IMR-90 (cell line): Measurements from ENCODE around the gene ARHGAP5. TPM values are rescaled to one million over a fixed set of nuclear protein-coding genes. Genes with fewer than 3 reads are reported as not detected.

Experiments used
- ATAC-seq: fragments of 200-7000 bp; cut with Tn5 transposase; 2 replicates; pipeline ENCODE4 v1.9.1; 2020; ENCODE audit warnings: low read depth, mild to moderate bottlenecking, moderate library complexity
- BruUV-seq: library from RNA; stranded (reverse); fragments of 400-500 nt; replicated peaks from 2 replicates; lab custom pipeline; 2021; lab: Mats Ljungman, UMichigan
- CTCF ChIA-PET: fragments of 300-600 bp; formaldehyde crosslinking; extraction: SDS; loops from one replicate; lab custom pipeline; 2021; ENCODE audit warnings: antibody characterized with exemption; lab: Yijun Ruan, JAX
- POLR2A ChIA-PET: fragments of 300-600 bp; sonication (Branson Sonifier 250); formaldehyde crosslinking; loops from one replicate; lab custom pipeline; 2022; ENCODE audit warnings: antibody characterized with exemption; ENCODE audit not compliant: unreplicated experiment; lab: Charles Lee
- DNase-seq: peaks from one replicate; pipeline ENCODE4 v3.0.0; 2013
- H2AFZ ChIP-seq: replicated peaks from 2 replicates; pipeline ENCODE3; 2013; ENCODE audit warnings: low read length, mild to moderate bottlenecking; ENCODE audit not compliant: poor library complexity
- H2AK5ac ChIP-seq: 2 replicates; pipeline ENCODE4 v1.6.1; 2013; ENCODE audit warnings: low read depth, low read length, inconsistent platforms
- H2AK9ac ChIP-seq: replicated peaks from 2 replicates; pipeline ENCODE3; 2013; ENCODE audit warnings: mild to moderate bottlenecking, low read depth, low read length, moderate library complexity; ENCODE audit not compliant: poor library complexity
- H2BK120ac ChIP-seq: 2 replicates; pipeline ENCODE4 v1.6.1; 2013; ENCODE audit warnings: low read depth, low read length, inconsistent platforms
- H2BK15ac ChIP-seq: 3 replicates; pipeline ENCODE4 v1.6.1; 2013; ENCODE audit warnings: low read depth, low read length, inconsistent platforms
- H2BK20ac ChIP-seq: 2 replicates; pipeline ENCODE4 v1.6.1; 2013; ENCODE audit warnings: low read depth, mild to moderate bottlenecking, inconsistent platforms, low read length, moderate library complexity
- H2BK5ac ChIP-seq: 2 replicates; pipeline ENCODE4 v1.6.1; 2013; ENCODE audit warnings: mild to moderate bottlenecking, low read depth, low read length, inconsistent platforms; ENCODE audit not compliant: poor library complexity, severe bottlenecking
- H3K14ac ChIP-seq: replicated peaks from 2 replicates; pipeline ENCODE4 v1.6.1; 2013; ENCODE audit warnings: low read depth, low read length, inconsistent platforms
- H3K18ac ChIP-seq: 2 replicates; pipeline ENCODE4 v1.6.1; 2013; ENCODE audit warnings: low read depth, low read length, control low read depth
- H3K23ac ChIP-seq: 2 replicates; pipeline ENCODE4 v1.6.1; 2013; ENCODE audit warnings: low read depth, low read length, inconsistent platforms
- H3K27ac ChIP-seq: 2 replicates; pipeline ENCODE4 v1.5.1; 2013; ENCODE audit warnings: mild to moderate bottlenecking, control low read depth, low read length; ENCODE audit not compliant: insufficient read depth
- H3K27me3 ChIP-seq: 2 replicates; pipeline ENCODE4 v1.6.1; 2013; ENCODE audit warnings: low read length; ENCODE audit not compliant: control insufficient read depth, insufficient read depth
- H3K36me3 ChIP-seq: 2 replicates; pipeline ENCODE4 v1.6.1; 2013; ENCODE audit warnings: low read length, mixed read lengths; ENCODE audit not compliant: control insufficient read depth, insufficient read depth
- H3K4ac ChIP-seq: 2 replicates; pipeline ENCODE4 v1.6.1; 2013; ENCODE audit warnings: low read depth, low read length, inconsistent platforms
- H3K4me1 ChIP-seq: 2 replicates; pipeline ENCODE4 v1.6.1; 2013; ENCODE audit warnings: low read length, mixed read lengths; ENCODE audit not compliant: control insufficient read depth, insufficient read depth
- H3K4me2 ChIP-seq: 2 replicates; pipeline ENCODE4 v1.6.1; 2013; ENCODE audit warnings: low read depth, mild to moderate bottlenecking, control low read depth, low read length, moderate library complexity
- H3K4me3 ChIP-seq: 2 replicates; pipeline ENCODE4 v1.5.1; 2013; ENCODE audit warnings: low read depth, mild to moderate bottlenecking, control low read depth, low read length, moderate library complexity; ENCODE audit not compliant: insufficient read depth
- H3K56ac ChIP-seq: 2 replicates; pipeline ENCODE4 v1.6.1; 2013; ENCODE audit warnings: low read length, inconsistent platforms; ENCODE audit not compliant: insufficient read depth; ENCODE audit errors: extremely low read depth
- H3K79me1 ChIP-seq, 2 experiments: 2 replicates each; pipeline ENCODE4 v1.6.1; 2013; ENCODE audit warnings: low read length in 2 of 2, inconsistent platforms in 1 of 2, low read depth in 1 of 2
- H3K9ac ChIP-seq: 2 replicates; pipeline ENCODE4 v1.6.1; 2013; ENCODE audit warnings: low read depth, low read length, control low read depth
- H3K9me1 ChIP-seq: 2 replicates; pipeline ENCODE4 v1.6.1; 2013; ENCODE audit warnings: low read length, inconsistent platforms; ENCODE audit not compliant: insufficient read depth
- H3K9me3 ChIP-seq: 2 replicates; pipeline ENCODE4 v1.6.1; 2013; ENCODE audit warnings: low read length; ENCODE audit not compliant: control insufficient read depth, insufficient read depth
- H4K20me1 ChIP-seq: 2 replicates; pipeline ENCODE4 v1.6.1; 2013; ENCODE audit warnings: low read length, inconsistent platforms; ENCODE audit not compliant: insufficient read depth
- H4K5ac ChIP-seq: 2 replicates; pipeline ENCODE4 v1.6.1; 2013; ENCODE audit warnings: mild to moderate bottlenecking, low read depth, low read length, control low read depth
- H4K8ac ChIP-seq, 2 experiments: 2 replicates each; pipeline ENCODE4 v1.6.1; 2013; ENCODE audit warnings: low read depth in 2 of 2, low read length in 2 of 2, control low read depth in 1 of 2, inconsistent platforms in 1 of 2
- H4K91ac ChIP-seq: 2 replicates; pipeline ENCODE4 v1.6.1; 2013; ENCODE audit warnings: low read depth, low read length, inconsistent platforms; ENCODE audit not compliant: insufficient read depth
- BHLHE40 ChIP-seq: fragments of 150-350 bp; IDR thresholded peaks from 2 replicates; pipeline ENCODE4 v1.6.1; 2016; ENCODE audit warnings: mild to moderate bottlenecking, low read depth, low read length
- CEBPB ChIP-seq: IDR thresholded peaks from 2 replicates; pipeline ENCODE4 v1.6.1; 2012; ENCODE audit warnings: low read depth, low read length, improper control_type of control experiment
- CHD1 ChIP-seq: IDR thresholded peaks from 2 replicates; pipeline ENCODE4 v1.6.1; 2012; ENCODE audit warnings: low read depth, low read length, improper control_type of control experiment
- ELK1 ChIP-seq: fragments of 150-350 bp; IDR thresholded peaks from 2 replicates; pipeline ENCODE4 v1.6.1; 2016; ENCODE audit warnings: low read depth, mild to moderate bottlenecking, low read length, moderate library complexity, borderline replicate concordance
- FOS ChIP-seq: fragments of 150-350 bp; IDR thresholded peaks from 2 replicates; pipeline ENCODE4 v1.6.1; 2016; ENCODE audit warnings: low read depth, low read length
- MAFK ChIP-seq: IDR thresholded peaks from 2 replicates; pipeline ENCODE4 v1.6.1; 2012; ENCODE audit warnings: low read depth, low read length, improper control_type of control experiment
- MXI1 ChIP-seq: IDR thresholded peaks from 2 replicates; pipeline ENCODE4 v1.6.1; 2012; ENCODE audit warnings: low read depth, mild to moderate bottlenecking, low read length, moderate library complexity, borderline replicate concordance
- NFE2L2 ChIP-seq: fragments of 150-350 bp; IDR thresholded peaks from 2 replicates; pipeline ENCODE4 v1.6.1; 2016; ENCODE audit warnings: low read depth, mild to moderate bottlenecking, low read length
- POLR2A ChIP-seq: IDR thresholded peaks from 2 replicates; pipeline ENCODE4 v1.6.1; 2012; ENCODE audit warnings: mild to moderate bottlenecking, low read depth, low read length
- RAD21 ChIP-seq: IDR thresholded peaks from 2 replicates; pipeline ENCODE4 v1.6.1; 2012; ENCODE audit warnings: low read length, improper control_type of control experiment
- RCOR1 ChIP-seq: IDR thresholded peaks from 2 replicates; pipeline ENCODE4 v1.6.1; 2012; ENCODE audit warnings: mild to moderate bottlenecking, low read length, improper control_type of control experiment; ENCODE audit not compliant: insufficient replicate concordance
- RFX5 ChIP-seq: IDR thresholded peaks from 2 replicates; pipeline ENCODE4 v1.8.0; 2012; ENCODE audit warnings: low read depth, mild to moderate bottlenecking, low read length, moderate library complexity
- SMC3 ChIP-seq: fragments of 150-350 bp; IDR thresholded peaks from 2 replicates; pipeline ENCODE4 v1.6.1; 2016; ENCODE audit warnings: low read depth, mild to moderate bottlenecking, antibody characterized with exemption, low read length, moderate library complexity
- WGBS, 2 experiments: methylation state at CpG; one replicate each; pipeline versions ENCODE4 v1.1.5 to v1.1.7; 2013; ENCODE audit warnings: missing lambda C conversion rate in 2 of 2; ENCODE audit not compliant: insufficient read length in 1 of 2; ENCODE audit errors: extremely low coverage in 2 of 2; 5-methylcytosine and 5-hydroxymethylcytosine counted together
- dilution Hi-C: fragments of 300-500 bp; cut with HindIII; formaldehyde crosslinking; loops from one replicate; pipeline ENCODE4 v1.14.3; 2018; ENCODE audit warnings: low sequenced_read_pairs; ENCODE audit not compliant: unreplicated experiment
- in situ Hi-C: fragments of 300-500 bp; cut with MboI; formaldehyde crosslinking; loops from 3 replicates; pipeline ENCODE4 v1.14.3; 2019; ENCODE audit warnings: low sequenced_read_pairs, inconsistent platforms, mixed read lengths
- intact Hi-C: fragments of 100-400 bp; cut with micrococcal nuclease; formaldehyde crosslinking; loops from 2 replicates; pipeline ENCODE4 v1.10.0; 2022
- polyA plus RNA-seq, 3 experiments: library from polyadenylated mRNA; depleted of rRNA; stranded (reverse); fragments of >200 nt; gene quantifications; 2 replicates each; pipeline ENCODE4 v1.2.3, GENCODE V29; 2012; ENCODE audit warnings: low replicate concordance in 1 of 3
- total RNA-seq: library from RNA; depleted of rRNA; stranded (reverse); fragments of >200 nt; gene quantifications from 2 replicates; pipeline ENCODE4 v1.2.3, GENCODE V29; 2012
- TF ChIP-seq, protein P1 (sequence below): fragments of 150-350 bp; IDR thresholded peaks from 2 replicates; pipeline ENCODE4 v1.6.1; 2017; ENCODE audit warnings: mild to moderate bottlenecking, antibody characterized with exemption, low read length, low read depth

The ARHGAP5 gene
- total and polyA plus RNA-seq, 2 of the 4 experiments (the other 2 are of a cell fraction): 7.4 to 45.3 TPM

DNA sequence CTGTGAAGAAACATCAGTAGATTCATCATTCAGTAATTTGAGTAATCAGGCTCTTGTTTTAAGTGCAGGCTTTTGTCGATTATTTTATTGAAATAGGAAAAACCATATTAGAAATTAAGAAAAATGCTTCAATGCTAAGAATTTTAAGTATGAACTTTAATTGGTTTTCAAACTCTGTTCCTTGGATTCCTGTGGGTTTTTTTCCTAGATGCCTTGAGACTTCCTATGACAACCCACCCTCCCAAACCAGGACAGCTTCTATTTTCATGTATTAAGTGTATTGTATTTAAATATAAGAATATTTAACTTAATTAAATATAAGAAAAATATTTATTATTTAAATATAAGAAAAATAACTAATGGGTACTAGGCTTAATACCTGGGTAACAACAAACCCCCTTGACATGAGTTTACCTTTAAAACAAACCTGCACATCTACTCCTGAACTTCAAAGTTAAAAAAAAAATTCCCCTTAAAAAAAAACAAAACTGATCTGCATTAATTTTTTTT is 3.0 kb downstream of the ARHGAP5 start:
- WGBS, 2 experiments: no CpG with 5 or more reads among the region's 1 CpG
- DNase-seq (no peak), ATAC-seq (no peak)
- H4K91ac ChIP-seq: no peak overlapping the region
- peaks cover 65% of the 10 kb centered on the region for H4K20me1 ChIP-seq
- H2BK20ac ChIP-seq: no peak overlapping the region
- no peak overlapping the region for H2BK120ac ChIP-seq
- H2AK5ac ChIP-seq: no peak overlapping the region
- H3K27ac ChIP-seq: no peak overlapping the region
- H3K27me3 ChIP-seq: no peaks in the 10 kb centered on the region
- no peak overlapping the region for H4K5ac ChIP-seq
- ChIA-PET POLR2A (no interaction called here), CTCF (no interaction called here)
- no peak overlapping the region for H2BK15ac ChIP-seq
- H3K9me3 ChIP-seq: no peaks in the 10 kb centered on the region
- in situ Hi-C loops: no loop called here
- no TSS peak for BruUV-seq
- H3K4me1 ChIP-seq: peaks cover 2% of the 10 kb centered on the region; the same call in 1 of the 2 replicates
- no peak overlapping the region; the same call in 1 of the 2 replicates for H3K4me2 ChIP-seq
- no peak overlapping the region for H3K4ac ChIP-seq
- H3K14ac ChIP-seq: no peak overlapping the region
- H3K9ac ChIP-seq: no peak overlapping the region
- dilution Hi-C loops: no loop called here
- no peak overlapping the region for H2AK9ac ChIP-seq
- no peak for TF ChIP-seq RCOR1
- TF ChIP-seq, protein P1, sequence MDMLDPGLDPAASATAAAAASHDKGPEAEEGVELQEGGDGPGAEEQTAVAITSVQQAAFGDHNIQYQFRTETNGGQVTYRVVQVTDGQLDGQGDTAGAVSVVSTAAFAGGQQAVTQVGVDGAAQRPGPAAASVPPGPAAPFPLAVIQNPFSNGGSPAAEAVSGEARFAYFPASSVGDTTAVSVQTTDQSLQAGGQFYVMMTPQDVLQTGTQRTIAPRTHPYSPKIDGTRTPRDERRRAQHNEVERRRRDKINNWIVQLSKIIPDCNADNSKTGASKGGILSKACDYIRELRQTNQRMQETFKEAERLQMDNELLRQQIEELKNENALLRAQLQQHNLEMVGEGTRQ: no peak
- TF ChIP-seq FOS: no peak
- TF ChIP-seq POLR2A: no peak
- TF ChIP-seq BHLHE40: no peak
- TF ChIP-seq NFE2L2: no peak
- TF ChIP-seq CEBPB: no peak
- TF ChIP-seq RAD21: no peak
- no peak for TF ChIP-seq MAFK
- TF ChIP-seq MXI1: no peak
- TF ChIP-seq ELK1: no peak
- no peak for TF ChIP-seq RFX5
- TF ChIP-seq SMC3: no peak
- TF ChIP-seq CHD1: no peak
- H3K79me1 ChIP-seq: peaks cover 9 to 36% of the 10 kb centered on the region in 2 experiments
- H3K23ac ChIP-seq: no peak overlapping the region
- H3K36me3 ChIP-seq: no peaks in the 10 kb centered on the region
- no peak overlapping the region for H4K8ac ChIP-seq
- H3K56ac ChIP-seq: no peak overlapping the region
- intact Hi-C loops: no loop called here
- H3K18ac ChIP-seq: no peak overlapping the region
- no peak overlapping the region for H3K4me3 ChIP-seq
- no peak overlapping the region for H2AFZ ChIP-seq
- no peak overlapping the region for H2BK5ac ChIP-seq
- no peaks in the 10 kb centered on the region for H3K9me1 ChIP-seq
